ENCODE results near the gene CALY. TPM values are rescaled to one million over a fixed set of nuclear protein-coding genes. Genes with fewer than 3 reads are reported as not detected.

Gene CALY
- total RNA-seq, 2 donors from 2014 or later = 9.4 TPM; not detected in 1

GRCh38 chr10:133354672-133355240 lies 18.1 kb upstream of the CALY start:
- Histone ChIP-seq H3K36me3 (no peaks in the 10 kb centered on the region), H3K4me3 (no peak overlapping the region), H3K27me3 (replicated peaks; ENCODE audit: insufficient read depth) (no peaks in the 10 kb centered on the region), H3K4me1 (replicated peaks) (no peaks in the 10 kb centered on the region), H3K9me3 (no peaks in the 10 kb centered on the region), H3K27ac (no peak overlapping the region)
- WGBS = 97% methylated on average over 14 of the region's 14 CpGs
- DNase-seq (ENCODE audit: low spot score) = no peak
- no peak for TF ChIP-seq CTCF (IDR thresholded peaks at IDR 0.05)
- no peak for TF ChIP-seq POLR2AphosphoS5 (IDR thresholded peaks at IDR 0.05)
- TF ChIP-seq POLR2A (IDR thresholded peaks at IDR 0.05) = no peak
- intact Hi-C loops (cut with DNase I) = no loop called here

- no peaks in the 10 kb centered on the region for H3K27me3 ChIP-seq (replicated peaks; ENCODE audit: insufficient read depth)
Observed at GRCh38 chr10:133353988-133354605, 17.4 kb upstream of the CALY start.

GRCh38 chr10:133353202-133353959 lies 16.7 kb upstream of the CALY start:
- DNase-seq (ENCODE audit: low spot score) = no peak
- intact Hi-C loops (cut with DNase I) = no loop called here
- TF ChIP-seq POLR2AphosphoS5 (IDR thresholded peaks at IDR 0.05) = no peak
- no peak for TF ChIP-seq CTCF (IDR thresholded peaks at IDR 0.05)
- no peak for TF ChIP-seq POLR2A (IDR thresholded peaks at IDR 0.05)
- no peak overlapping the region for H3K4me3 ChIP-seq
- H3K4me1 ChIP-seq (replicated peaks) = no peaks in the 10 kb centered on the region
- WGBS = 66% methylated on average over 16 of the region's 16 CpGs
- no peak overlapping the region for H3K27ac ChIP-seq
- H3K9me3 ChIP-seq = no peaks in the 10 kb centered on the region
- H3K36me3 ChIP-seq = no peaks in the 10 kb centered on the region
- no peaks in the 10 kb centered on the region for H3K27me3 ChIP-seq (replicated peaks; ENCODE audit: insufficient read depth)

More at GRCh38 chr10:133353988-133354605, 17.4 kb upstream of the CALY start:
- intact Hi-C loops (cut with DNase I) = no loop called here
- no peaks in the 10 kb centered on the region for H3K4me1 ChIP-seq (replicated peaks)
- TF ChIP-seq CTCF (IDR thresholded peaks at IDR 0.05) (no peak), POLR2AphosphoS5 (IDR thresholded peaks at IDR 0.05) (no peak), POLR2A (IDR thresholded peaks at IDR 0.05) (no peak)
- 87% methylated on average over 16 of the region's 16 CpGs for WGBS
- H3K36me3 ChIP-seq = no peaks in the 10 kb centered on the region
- DNase-seq (ENCODE audit: low spot score) = no peak
- no peaks in the 10 kb centered on the region for H3K9me3 ChIP-seq
- no peak overlapping the region for H3K4me3 ChIP-seq
- H3K27ac ChIP-seq = no peak overlapping the region

- Histone ChIP-seq H3K36me3 (no peaks in the 10 kb centered on the region), H3K4me1 (replicated peaks) (no peaks in the 10 kb centered on the region), H3K4me3 (no peak overlapping the region), H3K9me3 (no peaks in the 10 kb centered on the region), H3K27me3 (replicated peaks; ENCODE audit: insufficient read depth) (no peaks in the 10 kb centered on the region), H3K27ac (no peak overlapping the region)
- TF ChIP-seq POLR2AphosphoS5 (IDR thresholded peaks at IDR 0.05) = no peak
- TF ChIP-seq CTCF (IDR thresholded peaks at IDR 0.05) = no peak
- TF ChIP-seq POLR2A (IDR thresholded peaks at IDR 0.05) = no peak
- DNase-seq (ENCODE audit: low spot score) = no peak
- intact Hi-C loops (cut with DNase I) = no loop called here
- 75% methylated on average over 24 of the region's 24 CpGs for WGBS
Observed at GRCh38 chr10:133351408-133352318, 15.0 kb upstream of the CALY start.
